Activated T-helper 17 cell treated with anti-CD3 and anti-CD28 coated beads, Interleukin-2, amount 50 U/mL, for 72 hours (primary cell): ENCODE measurements around the gene RAP2A. TPM values are rescaled to one million over a fixed set of nuclear protein-coding genes. Genes with fewer than 3 reads are reported as not detected.

Source experiments
- ATAC-seq: fragments of 150-1000 bp; cut with Tn5 transposase; replicated peaks from 2 replicates; pipeline ENCODE4 v1.10.0; 2021; ENCODE audit warnings: mild to moderate bottlenecking, moderate library complexity
- H3K27ac Mint-ChIP-seq: one replicate; pipeline ENCODE4 v1.8.0; 2022; ENCODE audit warnings: mixed read lengths
- H3K27me3 Mint-ChIP-seq: one replicate; pipeline ENCODE4 v1.8.0; 2022; ENCODE audit warnings: mixed read lengths
- H3K36me3 Mint-ChIP-seq: one replicate; pipeline ENCODE4 v1.8.0; 2022; ENCODE audit warnings: low read depth, mild to moderate bottlenecking, mixed read lengths
- H3K4me1 Mint-ChIP-seq: one replicate; pipeline ENCODE4 v1.8.0; 2022; ENCODE audit warnings: mixed read lengths
- H3K4me3 Mint-ChIP-seq: one replicate; pipeline ENCODE4 v1.8.0; 2022; ENCODE audit warnings: mild to moderate bottlenecking, mixed read lengths
- H3K9me3 Mint-ChIP-seq: one replicate; pipeline ENCODE4 v1.8.0; 2022; ENCODE audit warnings: mixed read lengths
- total RNA-seq, 2 donors: library from RNA; stranded (reverse); gene quantifications; one replicate each; pipeline ENCODE4 v1.2.3, GENCODE V29; 2022

Gene RAP2A
- total RNA-seq, 2 donors from 2014 or later, result 15.5 to 23.6 TPM

GRCh38 chr13:97454699-97455098 lies 20.7 kb downstream of the RAP2A start:
- H3K4me3 Mint-ChIP-seq, result no peak overlapping the region

GRCh38 chr13:97456047-97456446 lies 22.1 kb downstream of the RAP2A start:
- ATAC-seq, result no peak
- Mint-ChIP-seq H3K27ac (no peak overlapping the region), H3K9me3 (peaks cover 6% of the 10 kb centered on the region), H3K36me3 (peaks cover 33% of the 10 kb centered on the region), H3K4me3 (no peak overlapping the region), H3K4me1 (peaks cover 23% of the 10 kb centered on the region), H3K27me3 (no peaks in the 10 kb centered on the region)

More at GRCh38 chr13:97454699-97455098, 20.7 kb downstream of the RAP2A start:
- peaks cover 14% of the 10 kb centered on the region for H3K4me1 Mint-ChIP-seq
- no peaks in the 10 kb centered on the region for H3K27me3 Mint-ChIP-seq
- peaks cover 33% of the 10 kb centered on the region for H3K36me3 Mint-ChIP-seq
- no peak for ATAC-seq
- no peak overlapping the region for H3K27ac Mint-ChIP-seq
- H3K9me3 Mint-ChIP-seq, result peaks cover 6% of the 10 kb centered on the region

GRCh38 chr13:97459215-97459777 lies 25.3 kb downstream of the RAP2A start:
- no peak overlapping the region for H3K4me3 Mint-ChIP-seq
- no peak overlapping the region for H3K27ac Mint-ChIP-seq
- peaks cover 25% of the 10 kb centered on the region for H3K36me3 Mint-ChIP-seq
- no peaks in the 10 kb centered on the region for H3K27me3 Mint-ChIP-seq
- peaks cover 6% of the 10 kb centered on the region for H3K9me3 Mint-ChIP-seq
- ATAC-seq, result peak; percentile 39
- H3K4me1 Mint-ChIP-seq, result peaks cover 19% of the 10 kb centered on the region

GRCh38 chr13:97460004-97460775 lies 26.2 kb downstream of the RAP2A start:
- Mint-ChIP-seq H3K27me3 (no peaks in the 10 kb centered on the region), H3K27ac (no peak overlapping the region), H3K4me3 (no peak overlapping the region), H3K36me3 (peaks cover 26% of the 10 kb centered on the region), H3K9me3 (peaks cover 3% of the 10 kb centered on the region), H3K4me1 (peaks cover 19% of the 10 kb centered on the region)
- peak; percentile 57 for ATAC-seq

- ATAC-seq, result no peak
- H3K27ac Mint-ChIP-seq, result no peak overlapping the region
- H3K4me1 Mint-ChIP-seq, result peaks cover 19% of the 10 kb centered on the region
Measured at GRCh38 chr13:97460853-97461252, 26.9 kb downstream of the RAP2A start.

GRCh38 chr13:97464561-97464960 lies 30.6 kb downstream of the RAP2A start:
- no peak overlapping the region for H3K4me3 Mint-ChIP-seq
- ATAC-seq, result no peak
- H3K36me3 Mint-ChIP-seq, result peaks cover 21% of the 10 kb centered on the region
- peaks cover 11% of the 10 kb centered on the region for H3K4me1 Mint-ChIP-seq
- H3K9me3 Mint-ChIP-seq, result no peaks in the 10 kb centered on the region
- no peak overlapping the region for H3K27ac Mint-ChIP-seq
- H3K27me3 Mint-ChIP-seq, result no peaks in the 10 kb centered on the region

More at GRCh38 chr13:97460853-97461252, 26.9 kb downstream of the RAP2A start:
- no peaks in the 10 kb centered on the region for H3K9me3 Mint-ChIP-seq
- H3K4me3 Mint-ChIP-seq, result no peak overlapping the region
- H3K36me3 Mint-ChIP-seq, result peaks cover 20% of the 10 kb centered on the region
- no peaks in the 10 kb centered on the region for H3K27me3 Mint-ChIP-seq

GRCh38 chr13:97466722-97467121 lies 32.8 kb downstream of the RAP2A start:
- ATAC-seq, result no peak
- no peak overlapping the region for H3K27ac Mint-ChIP-seq
- no peaks in the 10 kb centered on the region for H3K4me1 Mint-ChIP-seq
- H3K9me3 Mint-ChIP-seq, result no peaks in the 10 kb centered on the region
- no peaks in the 10 kb centered on the region for H3K27me3 Mint-ChIP-seq
- H3K4me3 Mint-ChIP-seq, result no peak overlapping the region
- H3K36me3 Mint-ChIP-seq, result peaks cover 21% of the 10 kb centered on the region

- Mint-ChIP-seq H3K27me3 (no peaks in the 10 kb centered on the region), H3K36me3 (peaks cover 21% of the 10 kb centered on the region), H3K9me3 (no peaks in the 10 kb centered on the region), H3K4me1 (no peaks in the 10 kb centered on the region), H3K4me3 (no peak overlapping the region), H3K27ac (no peak overlapping the region)
- ATAC-seq, result no peak
Measured at GRCh38 chr13:97468331-97468730, 34.4 kb downstream of the RAP2A start.

- no peak for ATAC-seq
- no peak overlapping the region for H3K4me3 Mint-ChIP-seq
- H3K36me3 Mint-ChIP-seq, result peaks cover under 1% of the 10 kb centered on the region
- H3K27me3 Mint-ChIP-seq, result no peaks in the 10 kb centered on the region
- H3K9me3 Mint-ChIP-seq, result no peaks in the 10 kb centered on the region
- H3K4me1 Mint-ChIP-seq, result no peaks in the 10 kb centered on the region
- no peak overlapping the region for H3K27ac Mint-ChIP-seq
Measured at GRCh38 chr13:97471711-97472110, 37.7 kb downstream of the RAP2A start.

GRCh38 chr13:97474349-97474980 lies 40.5 kb downstream of the RAP2A start:
- ATAC-seq, result no peak
- no peaks in the 10 kb centered on the region for H3K4me1 Mint-ChIP-seq

GRCh38 chr13:97475011-97475410 lies 41.0 kb downstream of the RAP2A start:
- H3K27me3 Mint-ChIP-seq, result peaks cover 3% of the 10 kb centered on the region
- no peaks in the 10 kb centered on the region for H3K4me1 Mint-ChIP-seq
- H3K27ac Mint-ChIP-seq, result no peak overlapping the region
- H3K9me3 Mint-ChIP-seq, result no peaks in the 10 kb centered on the region
- H3K4me3 Mint-ChIP-seq, result no peak overlapping the region
- H3K36me3 Mint-ChIP-seq, result no peaks in the 10 kb centered on the region
- ATAC-seq, result no peak

More at GRCh38 chr13:97474349-97474980, 40.5 kb downstream of the RAP2A start:
- Mint-ChIP-seq H3K27me3 (peaks cover 3% of the 10 kb centered on the region), H3K27ac (no peak overlapping the region), H3K36me3 (no peaks in the 10 kb centered on the region), H3K9me3 (no peaks in the 10 kb centered on the region), H3K4me3 (no peak overlapping the region)

- no peak for ATAC-seq
- Mint-ChIP-seq H3K27ac (no peak overlapping the region), H3K4me1 (no peaks in the 10 kb centered on the region), H3K9me3 (no peaks in the 10 kb centered on the region), H3K27me3 (peaks cover 3% of the 10 kb centered on the region), H3K4me3 (no peak overlapping the region), H3K36me3 (no peaks in the 10 kb centered on the region)
Measured at GRCh38 chr13:97477844-97478243, 43.9 kb downstream of the RAP2A start.

- Mint-ChIP-seq H3K4me3 (no peak overlapping the region), H3K4me1 (no peaks in the 10 kb centered on the region), H3K27me3 (peaks cover 3% of the 10 kb centered on the region), H3K27ac (no peak overlapping the region), H3K9me3 (no peaks in the 10 kb centered on the region), H3K36me3 (no peaks in the 10 kb centered on the region)
- no peak for ATAC-seq
Measured at GRCh38 chr13:97478247-97478646, 44.3 kb downstream of the RAP2A start.

- Mint-ChIP-seq H3K27me3 (peaks cover 4% of the 10 kb centered on the region), H3K9me3 (no peaks in the 10 kb centered on the region), H3K4me3 (no peak overlapping the region), H3K27ac (no peak overlapping the region), H3K36me3 (no peaks in the 10 kb centered on the region), H3K4me1 (no peaks in the 10 kb centered on the region)
- ATAC-seq, result no peak
Measured at GRCh38 chr13:97483465-97483864, 49.5 kb downstream of the RAP2A start.

- Mint-ChIP-seq H3K4me1 (no peaks in the 10 kb centered on the region), H3K4me3 (no peak overlapping the region), H3K27ac (no peak overlapping the region), H3K27me3 (peaks cover 4% of the 10 kb centered on the region), H3K9me3 (no peaks in the 10 kb centered on the region), H3K36me3 (no peaks in the 10 kb centered on the region)
- ATAC-seq, result no peak
Measured at GRCh38 chr13:97484301-97484700, 50.3 kb downstream of the RAP2A start.
